HepG2 (cell line): ENCODE data around the gene GJC2. TPM values are rescaled to one million over a fixed set of nuclear protein-coding genes. Genes with fewer than 3 reads are reported as not detected.

ENCODE experiments used
- ADNP ChIP-seq: sonication (generic); formaldehyde crosslinking; IDR thresholded peaks from 2 replicates; pipeline ENCODE4 v1.4.0; 2020; ENCODE audit warnings: missing genetic modification reagents
- ARHGAP35 ChIP-seq: sonication (generic); formaldehyde crosslinking; IDR thresholded peaks from 2 replicates; pipeline ENCODE4 v1.9.0; 2022; ENCODE audit warnings: mild to moderate bottlenecking, inconsistent platforms, moderate library complexity, missing genetic modification reagents, borderline replicate concordance
- ARID5B ChIP-seq: IDR thresholded peaks from 2 replicates; pipeline ENCODE4 v1.4.0; 2020; ENCODE audit warnings: mild to moderate bottlenecking, missing genetic modification reagents
- E2F1 ChIP-seq: sonication (generic); formaldehyde crosslinking; IDR thresholded peaks from 2 replicates; pipeline ENCODE4 v1.5.0; 2020; ENCODE audit warnings: missing genetic modification reagents
- GTF2F1 ChIP-seq: fragments of 150-350 bp; IDR thresholded peaks from 2 replicates; pipeline ENCODE4 v1.6.1; 2014; ENCODE audit warnings: low read length
- HOXA9 ChIP-seq: sonication (generic); formaldehyde crosslinking; IDR thresholded peaks from 2 replicates; pipeline ENCODE4 v1.8.1; 2022; ENCODE audit warnings: missing genetic modification reagents, mild to moderate bottlenecking, moderate library complexity, borderline replicate concordance
- KDM2A ChIP-seq: sonication (generic); formaldehyde crosslinking; IDR thresholded peaks from 2 replicates; pipeline ENCODE4 v1.4.0; 2020; ENCODE audit warnings: low read depth, missing genetic modification reagents, borderline replicate concordance
- MNT ChIP-seq: fragments of 450-650 bp; IDR thresholded peaks from 2 replicates; pipeline ENCODE4 v1.6.1; 2016
- RBAK ChIP-seq: sonication (generic); formaldehyde crosslinking; IDR thresholded peaks from 2 replicates; pipeline ENCODE4 v1.5.1; 2020; ENCODE audit warnings: mild to moderate bottlenecking, missing genetic modification reagents
- SETDB1 ChIP-seq: sonication (generic); formaldehyde crosslinking; IDR thresholded peaks from 2 replicates; pipeline ENCODE4 v1.5.1; 2020; ENCODE audit warnings: missing genetic modification reagents, mild to moderate bottlenecking, borderline replicate concordance
- SRF ChIP-seq: IDR thresholded peaks from 2 replicates; pipeline ENCODE4 v1.6.1; 2011; ENCODE audit warnings: mild to moderate bottlenecking, low read depth, low read length, moderate library complexity
- TP53 ChIP-seq: sonication (generic); formaldehyde crosslinking; conservative IDR thresholded peaks from 2 replicates; pipeline ENCODE4 v1.4.0; 2020; ENCODE audit warnings: missing genetic modification reagents
- ZNF180 ChIP-seq: sonication (generic); formaldehyde crosslinking; IDR thresholded peaks from 2 replicates; pipeline ENCODE4 v1.4.0; 2020; ENCODE audit warnings: low read depth, missing genetic modification reagents, borderline replicate concordance
- ZNF24 ChIP-seq: fragments of 450-650 bp; IDR thresholded peaks from 2 replicates; pipeline ENCODE4 v1.6.1; 2017; ENCODE audit warnings: antibody characterized with exemption, mild to moderate bottlenecking
- ZNF710 ChIP-seq: sonication (generic); formaldehyde crosslinking; IDR thresholded peaks from 2 replicates; pipeline ENCODE4 v1.5.0; 2020; ENCODE audit warnings: mild to moderate bottlenecking, missing genetic modification reagents, borderline replicate concordance
- polyA plus RNA-seq, 8 experiments: library from polyadenylated mRNA; depleted of rRNA in 3 of 8; stranded (reverse) in 7 of 8; unstranded in 1 of 8; fragments of >200 nt; fragmentation: Illumina TruSeq in 4 of 8; extraction: Trizol in 4 of 8; gene quantifications; 2 replicates each; pipeline versions ENCODE4 v1.2.1 to v1.2.3, GENCODE V29; 2011 to 2016; ENCODE audit warnings: low read depth in 4 of 8, missing spikeins in 1 of 8, mixed read lengths in 1 of 8; ENCODE audit not compliant: insufficient read depth in 1 of 8
- total RNA-seq, 5 experiments: library from RNA; depleted of rRNA; stranded (reverse); fragments of >200 nt; fragmentation: Illumina TruSeq; extraction: Trizol; gene quantifications; 2 replicates each; pipeline ENCODE4 v1.2.3, GENCODE V29; 2016; ENCODE audit warnings: low read depth in 1 of 5
- TF ChIP-seq, protein P1 (sequence below): sonication (generic); formaldehyde crosslinking; IDR thresholded peaks from 2 replicates; pipeline ENCODE4 v1.4.0; 2020; ENCODE audit warnings: missing genetic modification reagents

GJC2 gene
- total and polyA plus RNA-seq, 2 of the 13 experiments (the other 11 are each of a cell fraction or from before 2014, with no cell fraction given), result 1.6 to 3.8 TPM

GRCh38 chr1:228139931-228140723 is 9.6 kb upstream of the GJC2 start, which contains the start of gene GUK1 (continued):
- TF ChIP-seq ZNF710 (CRISPR knock-in tag), result no peak; the same call in 1 of the 2 replicates
- peak; percentile 92 for TF ChIP-seq KDM2A (CRISPR knock-in tag)
- no peak for TF ChIP-seq TP53
- TF ChIP-seq, protein P1, sequence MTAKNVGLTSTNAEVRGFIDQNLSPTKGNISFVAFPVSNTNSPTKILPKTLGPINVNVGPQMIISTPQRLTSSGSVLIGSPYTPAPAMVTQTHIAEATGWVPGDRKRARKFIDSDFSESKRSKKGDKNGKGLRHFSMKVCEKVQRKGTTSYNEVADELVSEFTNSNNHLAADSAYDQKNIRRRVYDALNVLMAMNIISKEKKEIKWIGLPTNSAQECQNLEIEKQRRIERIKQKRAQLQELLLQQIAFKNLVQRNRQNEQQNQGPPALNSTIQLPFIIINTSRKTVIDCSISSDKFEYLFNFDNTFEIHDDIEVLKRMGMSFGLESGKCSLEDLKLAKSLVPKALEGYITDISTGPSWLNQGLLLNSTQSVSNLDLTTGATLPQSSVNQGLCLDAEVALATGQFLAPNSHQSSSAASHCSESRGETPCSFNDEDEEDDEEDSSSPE (CRISPR knock-in tag), result peak; percentile 82; the same call in 1 of the 2 replicates
- TF ChIP-seq ARID5B, result peak; percentile 6; the same call in 1 of the 2 replicates
- TF ChIP-seq MNT, result peak; percentile 74
- peak; percentile 83; the same call in 1 of the 2 replicates for TF ChIP-seq E2F1
- no peak for TF ChIP-seq ARHGAP35 (CRISPR knock-in tag)
- no peak for TF ChIP-seq SRF
- TF ChIP-seq SETDB1 (CRISPR knock-in tag), result no peak
- no peak for TF ChIP-seq ADNP
- TF ChIP-seq ZNF24, result no peak
- no peak for TF ChIP-seq HOXA9
- no peak for TF ChIP-seq ZNF180 (CRISPR knock-in tag)
- TF ChIP-seq GTF2F1, result no peak
- TF ChIP-seq RBAK (CRISPR knock-in tag), result peak; percentile 44; the same call in 1 of the 2 replicates
